HPDE6-E6E7 (cell line): ENCODE measurements around the gene TMEM92.
"Not testable (repeated sequence)": the region's sequence is repeated elsewhere in the genome, so short reads cannot be mapped to it uniquely, and the experiment has no call there.

Experiments used
- DNase-seq: peaks from one replicate; pipeline ENCODE4 v3.0.0; 2011; ENCODE audit warnings: missing footprints; ENCODE audit errors: extremely low spot score

The TMEM92 gene

DNA sequence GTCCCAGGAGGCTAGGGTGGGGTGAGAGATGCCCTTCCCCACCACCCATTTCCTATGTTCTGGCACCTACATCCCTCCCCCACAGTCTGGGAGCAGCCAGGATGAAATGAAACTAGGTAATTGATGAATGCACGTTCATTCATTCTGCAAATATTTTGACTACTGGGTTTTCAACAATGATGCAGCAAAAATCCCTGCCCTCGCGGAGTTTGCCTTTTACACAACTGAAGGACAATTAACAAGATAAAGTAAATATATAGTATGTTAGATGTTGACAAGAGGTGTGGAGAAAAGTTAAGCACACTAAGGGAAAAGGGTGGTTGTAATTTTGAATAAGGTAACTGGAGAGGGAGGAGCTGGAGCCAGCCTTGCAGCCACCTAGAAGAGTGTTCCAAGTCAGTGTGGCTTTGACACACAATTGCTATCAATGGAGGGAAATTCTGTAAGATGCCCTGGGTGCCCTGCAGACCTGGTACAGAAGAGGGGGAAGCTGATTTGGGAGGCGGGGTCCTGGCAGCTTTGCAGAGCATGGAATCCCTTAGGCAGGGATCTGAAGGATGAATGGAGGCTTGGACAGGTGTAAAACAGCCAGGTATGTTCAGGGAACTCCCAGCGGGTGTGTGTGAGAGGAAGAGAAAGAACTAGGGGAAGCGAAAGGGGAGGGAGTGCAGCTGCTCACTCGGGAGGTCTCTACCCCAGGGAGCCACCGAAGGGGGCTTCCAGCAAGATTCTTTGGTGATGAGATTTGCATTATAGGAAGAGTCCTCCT is 2.5 kb downstream of the TMEM92 start:
- no peak for DNase-seq

DNA sequence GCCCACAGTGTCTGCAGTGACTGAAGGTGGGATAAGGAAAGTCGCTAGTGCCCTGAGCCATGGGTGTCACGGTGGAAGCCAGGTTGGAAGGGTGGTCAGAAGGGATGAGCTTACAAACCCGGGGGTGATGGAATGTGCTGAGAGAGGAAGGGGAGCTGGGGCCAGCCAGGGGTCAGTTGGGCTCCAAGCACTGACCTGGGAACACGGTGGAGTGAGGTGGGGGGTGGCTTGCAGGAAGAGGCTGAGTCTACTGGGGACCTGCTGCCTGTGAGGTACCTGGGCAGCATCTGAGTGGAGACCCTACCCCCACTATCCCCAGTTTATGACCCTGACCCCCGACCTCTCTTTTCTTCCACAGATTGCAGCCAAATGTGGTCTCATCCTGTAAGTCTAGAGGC is 3.1 kb downstream of the TMEM92 start:
- no peak for DNase-seq

DNA sequence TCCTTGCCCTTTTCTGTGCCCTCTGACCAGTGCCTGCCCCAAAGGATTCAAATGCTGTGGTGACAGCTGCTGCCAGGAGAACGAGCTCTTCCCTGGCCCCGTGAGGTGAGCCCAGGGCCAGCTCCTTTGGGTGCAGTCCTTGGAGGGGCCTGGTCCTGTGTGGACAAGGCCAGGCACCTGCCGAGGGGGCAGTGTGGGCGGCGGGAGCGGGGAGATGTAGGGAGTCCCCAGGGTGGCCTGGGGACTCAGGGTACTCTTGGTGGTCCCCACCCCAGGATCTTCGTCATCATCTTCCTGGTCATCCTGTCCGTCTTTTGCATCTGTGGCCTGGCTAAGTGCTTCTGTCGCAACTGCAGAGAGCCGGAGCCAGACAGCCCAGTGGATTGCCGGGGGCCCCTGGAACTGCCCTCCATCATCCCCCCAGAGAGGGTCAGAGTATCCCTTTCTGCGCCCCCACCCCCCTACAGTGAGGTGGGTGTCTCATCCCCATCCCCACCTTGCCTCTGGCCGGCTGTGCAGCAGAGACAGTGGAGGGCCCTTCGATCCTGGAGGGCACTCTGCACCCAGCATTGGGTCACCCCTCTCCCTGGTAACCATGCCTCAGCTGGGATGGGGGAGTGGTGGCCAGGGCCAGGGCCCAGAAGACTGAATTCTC is 4.4 kb downstream of the TMEM92 start:
- no peak for DNase-seq

DNA sequence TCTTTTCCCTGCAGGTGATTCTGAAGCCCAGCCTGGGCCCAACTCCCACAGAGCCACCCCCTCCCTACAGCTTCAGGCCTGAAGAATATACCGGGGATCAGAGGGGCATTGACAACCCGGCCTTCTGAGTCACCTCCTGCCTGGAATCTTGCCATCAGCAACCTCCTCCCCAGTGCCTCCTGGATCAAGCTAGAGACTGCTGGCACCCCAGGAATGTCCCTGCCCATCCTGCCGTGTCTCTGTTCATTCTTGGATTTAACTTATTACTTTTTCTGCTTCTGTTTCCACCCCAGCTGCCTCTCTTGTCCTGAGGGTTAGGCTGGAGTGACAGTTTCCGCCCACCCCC is 4.9 kb downstream of the TMEM92 start:
- no peak for DNase-seq

DNA sequence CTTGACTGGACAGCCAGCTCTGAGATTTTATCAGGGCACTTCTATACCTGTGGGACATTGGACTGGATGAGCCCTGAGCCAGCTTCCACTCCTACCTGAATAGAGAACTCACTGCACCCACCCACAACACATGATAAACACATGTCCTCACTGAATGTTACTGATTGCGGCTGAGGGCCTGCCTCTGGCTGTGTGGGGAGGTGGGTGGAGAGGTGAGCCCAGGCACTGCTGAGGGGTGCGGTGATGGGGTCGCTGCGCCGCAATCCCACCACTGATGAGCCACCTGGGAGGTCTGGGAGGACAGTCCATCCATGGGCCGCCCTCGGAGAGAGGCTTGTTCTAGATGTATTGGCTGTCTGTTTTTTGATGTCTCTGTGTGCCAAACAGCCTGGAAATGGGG is 5.4 kb downstream of the TMEM92 start:
- DNase-seq, result no peak

GRCh38 chr17:50280068-50280467 is 5.8 kb downstream of the TMEM92 start:
- DNase-seq, result no peak

- DNase-seq, result no peak
Observed at GRCh38 chr17:50280801-50281441, 6.7 kb downstream of the TMEM92 start.

- no peak for DNase-seq
Observed at GRCh38 chr17:50281739-50282401, 7.6 kb downstream of the TMEM92 start.

DNA sequence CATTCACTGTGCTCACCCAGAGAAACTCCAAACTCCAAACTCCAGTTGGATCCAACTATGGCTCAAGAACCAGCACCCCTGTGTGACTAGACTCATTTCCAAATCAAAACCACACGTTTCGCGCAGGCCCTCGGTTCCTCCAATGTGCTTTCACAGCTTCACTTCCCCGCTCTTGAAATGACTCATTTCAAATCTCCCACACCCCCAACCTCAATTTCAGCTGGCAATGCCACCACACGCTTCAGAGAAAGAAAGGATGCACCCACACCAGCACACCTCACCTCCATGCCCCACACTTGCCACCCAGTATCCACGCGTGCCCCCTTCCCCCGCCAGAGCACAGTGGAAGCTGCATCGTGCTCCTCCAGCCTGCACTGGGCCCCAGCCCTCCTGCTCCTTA is 9.0 kb downstream of the TMEM92 start:
- no peak for DNase-seq

GRCh38 chr17:50283714-50284113 is 9.4 kb downstream of the TMEM92 start:
- DNase-seq, result no peak

DNA sequence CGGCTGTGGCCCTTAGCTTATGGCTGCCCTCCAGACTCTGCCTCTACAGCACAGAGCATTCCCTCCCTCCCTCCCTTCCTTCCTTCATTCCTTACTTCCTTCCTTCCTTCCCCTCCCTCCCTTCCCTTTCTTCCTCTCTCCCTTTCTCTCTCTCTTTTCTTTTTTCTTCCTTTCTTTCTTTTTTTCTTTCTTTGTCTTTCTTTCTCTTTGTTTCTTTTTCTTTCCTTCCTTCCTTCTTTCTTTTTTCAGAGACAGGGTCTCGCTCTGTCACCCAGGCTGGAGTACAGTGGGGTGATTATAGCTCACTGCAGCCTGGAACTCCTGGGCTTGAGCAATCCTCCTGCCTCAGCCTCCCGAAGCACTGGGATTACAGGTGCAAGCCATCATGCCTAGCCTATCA is 11.7 kb downstream of the TMEM92 start:
- DNase-seq, result no peak

GRCh38 chr17:50287302-50287701 is 13.0 kb downstream of the TMEM92 start:
- DNase-seq, result not testable (repeated sequence)

DNA sequence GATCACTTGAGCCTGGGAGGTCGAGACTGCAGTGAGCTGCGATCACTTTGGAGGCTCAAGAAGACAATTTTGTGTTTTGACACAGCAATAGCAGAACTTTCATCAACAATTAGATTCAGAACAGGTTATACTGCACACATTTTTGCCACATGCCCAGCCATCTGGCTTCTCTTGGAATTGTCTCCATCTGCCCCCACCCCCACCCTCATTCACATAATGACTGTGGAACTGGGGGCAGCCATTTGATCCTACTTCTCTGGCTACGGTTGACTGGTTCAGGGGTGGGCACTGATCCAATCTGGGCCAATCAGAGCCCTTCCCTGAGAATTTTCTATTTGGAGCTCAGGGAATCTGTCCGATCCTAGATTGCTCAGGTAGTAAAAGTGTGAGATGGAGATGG is 14.0 kb downstream of the TMEM92 start:
- no peak for DNase-seq

- no peak for DNase-seq
Observed at GRCh38 chr17:50289278-50289677, 15.0 kb downstream of the TMEM92 start.

GRCh38 chr17:50289991-50290702 is 15.9 kb downstream of the TMEM92 start:
- DNase-seq, result peak; percentile 91

DNA sequence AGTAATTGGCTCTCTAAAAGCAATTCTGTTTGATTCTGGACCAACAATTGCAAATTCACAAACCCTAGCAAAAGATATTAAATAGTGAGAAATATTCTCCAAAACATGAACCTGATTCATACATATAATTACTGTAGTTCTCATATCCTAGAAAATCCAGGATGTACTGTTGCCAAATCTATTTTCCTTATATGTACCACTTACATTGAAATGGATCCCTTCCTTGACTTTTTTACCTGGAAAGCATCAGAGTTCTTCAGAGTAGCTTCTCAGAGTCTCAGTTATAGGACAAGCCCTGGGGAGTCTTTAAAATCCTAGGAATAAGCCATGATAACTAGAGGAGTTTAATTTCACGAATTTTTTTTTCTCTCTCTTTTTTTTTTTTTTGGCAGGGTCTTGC is 16.7 kb downstream of the TMEM92 start:
- no peak for DNase-seq

- DNase-seq, result no peak
Observed at GRCh38 chr17:50292465-50292864, 18.2 kb downstream of the TMEM92 start.

DNA sequence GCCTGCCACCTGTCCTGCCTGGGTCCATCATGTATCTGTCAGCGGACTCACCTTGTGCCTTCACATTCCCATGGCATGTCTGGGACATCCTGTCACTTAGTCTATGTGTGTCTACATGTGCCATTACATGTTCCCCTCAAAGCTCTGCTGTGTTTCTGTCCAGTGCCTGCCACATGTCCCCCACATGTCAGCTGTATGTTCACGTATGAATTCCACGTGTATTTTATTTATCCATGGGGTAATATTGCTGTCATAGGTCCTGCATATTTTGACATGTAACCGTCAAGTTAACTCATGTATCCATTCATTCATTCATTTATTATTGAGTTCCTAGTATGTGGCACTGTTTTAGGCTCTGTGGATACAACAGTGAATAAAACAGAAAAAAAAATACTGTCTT is 20.8 kb downstream of the TMEM92 start:
- DNase-seq, result no peak

DNA sequence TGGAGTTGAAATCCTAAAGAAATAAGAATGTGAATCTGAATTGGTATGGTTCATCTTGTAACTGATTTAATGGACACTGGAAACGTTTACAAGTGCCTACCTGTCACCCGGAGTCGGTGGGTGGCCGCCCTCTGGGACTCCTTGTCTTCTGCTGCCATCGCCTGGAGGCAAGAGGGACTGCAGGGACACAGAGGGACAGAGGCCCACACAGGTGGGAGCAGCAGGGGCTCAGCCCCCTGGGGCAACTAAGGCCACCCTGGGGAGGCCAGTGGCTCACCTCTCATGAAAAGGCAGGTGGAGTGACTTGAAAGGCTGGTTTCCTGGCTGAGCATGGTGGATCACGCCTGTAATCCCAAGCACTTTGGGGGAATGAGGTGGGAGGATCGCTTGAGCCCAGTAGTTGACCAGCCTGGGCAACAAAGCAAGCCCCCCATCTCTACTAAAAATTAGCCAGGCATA is 23.2 kb downstream of the TMEM92 start:
- DNase-seq, result peak; percentile 90

GRCh38 chr17:50298018-50298417 is 23.8 kb downstream of the TMEM92 start:
- DNase-seq, result no peak

- no peak for DNase-seq
Observed at GRCh38 chr17:50299776-50300175, 25.5 kb downstream of the TMEM92 start.

DNA sequence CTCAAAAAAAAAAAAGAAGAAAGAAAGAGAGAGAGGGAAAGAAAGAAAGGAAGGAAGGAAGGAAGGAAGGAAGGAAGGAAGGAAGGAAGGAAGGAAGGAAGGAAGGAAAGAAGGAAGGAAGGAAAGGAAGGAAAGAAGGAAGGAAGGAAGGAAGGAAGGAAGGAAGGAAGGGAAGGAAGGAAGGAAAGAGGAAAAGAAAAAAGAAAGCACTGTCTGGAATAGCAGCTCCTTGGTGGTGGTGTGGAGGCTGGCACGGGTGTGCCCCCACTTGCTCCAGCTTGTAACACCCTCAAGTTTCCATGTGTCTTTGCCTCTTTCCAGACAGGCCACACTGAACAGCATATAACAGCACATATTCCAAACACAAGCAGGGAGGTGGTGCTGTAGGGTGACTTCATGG is 26.6 kb downstream of the TMEM92 start:
- not testable (repeated sequence) for DNase-seq
